RKO (cell line): ENCODE results near the gene DHH.
A peak's percentile ranks its signal among the peaks of the same experiment; 100 is the strongest.
"Not testable (repeated sequence)": the region's sequence is repeated elsewhere in the genome, so short reads cannot be mapped to it uniquely, and the experiment has no call there.

Experiments
- DNase-seq: peaks from one replicate; pipeline ENCODE4 v3.0.0-alpha.2; 2016; ENCODE audit warnings: low spot score

DHH gene

GRCh38 chr12:49069507-49070346, 24.9 kb downstream of the DHH start, which contains the start of gene RHEBL1:
TSS of gene RHEBL1 (minus strand) at chr12:49069979. CDS start at chr12:49069785, 194 bp downstream.
- peak; percentile 97 for DNase-seq

- DNase-seq: no peak
Measured at GRCh38 chr12:49068879-49069506, 25.6 kb downstream of the DHH start.

- no peak for DNase-seq
Measured at GRCh38 chr12:49066120-49066519, 28.5 kb downstream of the DHH start.

GRCh38 chr12:49064767-49065152, 29.8 kb downstream of the DHH start:
- DNase-seq: no peak

GRCh38 chr12:49061916-49062315, 32.7 kb downstream of the DHH start:
- DNase-seq: not testable (repeated sequence)

GRCh38 chr12:49061157-49061650, 33.4 kb downstream of the DHH start:
- no peak for DNase-seq

GRCh38 chr12:49060237-49061156, 34.1 kb downstream of the DHH start, which contains the start of gene KMT2D:
TSS of gene KMT2D (minus strand) at chr12:49060794. CDS start at chr12:49055324, 5,470 bp downstream.
- peak; percentile 94 for DNase-seq

GRCh38 chr12:49059299-49060171, 35.1 kb downstream of the DHH start:
- peak; percentile 40 for DNase-seq

- no peak for DNase-seq
Measured at GRCh38 chr12:49059045-49059298, 35.6 kb downstream of the DHH start.

GRCh38 chr12:49058366-49059044, 36.1 kb downstream of the DHH start:
- no peak for DNase-seq

- DNase-seq: no peak
Measured at GRCh38 chr12:49057888-49058287, 36.7 kb downstream of the DHH start.

- DNase-seq: peak; percentile 75
Measured at GRCh38 chr12:49055978-49056754, 38.4 kb downstream of the DHH start.

- no peak for DNase-seq
Measured at GRCh38 chr12:49055092-49055491, 39.5 kb downstream of the DHH start.

- DNase-seq: no peak
Measured at GRCh38 chr12:49054524-49054923, 40.1 kb downstream of the DHH start.

GRCh38 chr12:49054096-49054495, 40.5 kb downstream of the DHH start:
- DNase-seq: no peak

GRCh38 chr12:49052451-49053208, 42.0 kb downstream of the DHH start:
- DNase-seq: no peak

GRCh38 chr12:49051777-49052438, 42.7 kb downstream of the DHH start:
- DNase-seq: no peak

GRCh38 chr12:49051373-49051764, 43.2 kb downstream of the DHH start:
- DNase-seq: no peak
